BJ (cell line): Measurements from ENCODE around the gene CCDC7. TPM values are rescaled to one million over a fixed set of nuclear protein-coding genes. Genes with fewer than 3 reads are reported as not detected.

Source experiments
- CTCF ChIA-PET: fragments of 350-600 bp; formaldehyde crosslinking; extraction: SDS; loops from one replicate; lab custom pipeline; 2021; ENCODE audit warnings: antibody characterized with exemption, inconsistent platforms; lab: Yijun Ruan, JAX
- POLR2A ChIA-PET: fragments of 300-600 bp; sonication (Branson Sonifier 250); formaldehyde crosslinking; extraction: SDS; loops from one replicate; lab custom pipeline; 2021; ENCODE audit warnings: antibody characterized with exemption; lab: Charles Lee
- DNase-seq: peaks from one replicate; pipeline ENCODE4 v3.0.0-alpha.2; 2011; ENCODE audit warnings: low read depth
- H3K27me3 ChIP-seq: 2 replicates; pipeline ENCODE4 v1.6.0; 2011; ENCODE audit warnings: low read length; ENCODE audit not compliant: control insufficient read depth, insufficient read depth
- H3K36me3 ChIP-seq: 2 replicates; pipeline ENCODE4 v1.5.1; 2011; ENCODE audit warnings: low read length; ENCODE audit not compliant: control insufficient read depth, insufficient read depth
- H3K4me3 ChIP-seq: 2 replicates; pipeline ENCODE4 v1.5.1; 2011; ENCODE audit warnings: low read depth, mild to moderate bottlenecking, control low read depth, low read length
- polyA plus RNA-seq: library from polyadenylated mRNA; depleted of rRNA; stranded (reverse); fragments of >200 nt; gene quantifications from 2 replicates; pipeline ENCODE4 v1.2.3, GENCODE V29; 2011
- TF ChIP-seq, protein P1 (sequence below): IDR thresholded peaks from 2 replicates; pipeline ENCODE4 v1.5.1; 2011; ENCODE audit warnings: low read depth, mild to moderate bottlenecking, control low read depth, inconsistent platforms, low read length, moderate library complexity; ENCODE audit not compliant: insufficient read depth

Gene CCDC7
- polyA plus RNA-seq, 1 experiment = 0.52 TPM

DNA sequence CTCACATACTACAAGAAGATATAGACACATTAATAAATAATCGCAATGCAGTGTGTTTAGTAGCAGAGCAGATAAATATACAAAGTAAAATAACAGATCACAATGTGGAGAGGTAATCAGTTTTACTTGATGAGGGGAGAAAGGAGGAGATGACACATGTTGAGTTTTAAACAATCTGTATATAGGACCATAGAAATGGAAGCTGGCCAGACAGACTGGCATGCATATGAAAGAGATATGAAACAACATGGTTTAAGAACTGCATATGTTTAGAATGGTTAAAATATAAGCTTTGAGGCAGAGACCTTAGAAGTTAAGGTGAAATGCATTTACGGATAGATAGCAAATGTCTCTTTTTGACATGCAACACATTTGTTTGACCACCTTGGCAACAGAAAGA lies 19.8 kb upstream of the CCDC7 start:
- POLR2A ChIA-PET = no interaction called here
- DNase-seq = no peak
- Histone ChIP-seq H3K36me3 (no peaks in the 10 kb centered on the region), H3K4me3 (no peak overlapping the region), H3K27me3 (no peaks in the 10 kb centered on the region; the same call in 1 of the 2 replicates)
- TF ChIP-seq, protein P1, sequence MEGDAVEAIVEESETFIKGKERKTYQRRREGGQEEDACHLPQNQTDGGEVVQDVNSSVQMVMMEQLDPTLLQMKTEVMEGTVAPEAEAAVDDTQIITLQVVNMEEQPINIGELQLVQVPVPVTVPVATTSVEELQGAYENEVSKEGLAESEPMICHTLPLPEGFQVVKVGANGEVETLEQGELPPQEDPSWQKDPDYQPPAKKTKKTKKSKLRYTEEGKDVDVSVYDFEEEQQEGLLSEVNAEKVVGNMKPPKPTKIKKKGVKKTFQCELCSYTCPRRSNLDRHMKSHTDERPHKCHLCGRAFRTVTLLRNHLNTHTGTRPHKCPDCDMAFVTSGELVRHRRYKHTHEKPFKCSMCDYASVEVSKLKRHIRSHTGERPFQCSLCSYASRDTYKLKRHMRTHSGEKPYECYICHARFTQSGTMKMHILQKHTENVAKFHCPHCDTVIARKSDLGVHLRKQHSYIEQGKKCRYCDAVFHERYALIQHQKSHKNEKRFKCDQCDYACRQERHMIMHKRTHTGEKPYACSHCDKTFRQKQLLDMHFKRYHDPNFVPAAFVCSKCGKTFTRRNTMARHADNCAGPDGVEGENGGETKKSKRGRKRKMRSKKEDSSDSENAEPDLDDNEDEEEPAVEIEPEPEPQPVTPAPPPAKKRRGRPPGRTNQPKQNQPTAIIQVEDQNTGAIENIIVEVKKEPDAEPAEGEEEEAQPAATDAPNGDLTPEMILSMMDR = no peak
- CTCF ChIA-PET = no interaction called here

DNA sequence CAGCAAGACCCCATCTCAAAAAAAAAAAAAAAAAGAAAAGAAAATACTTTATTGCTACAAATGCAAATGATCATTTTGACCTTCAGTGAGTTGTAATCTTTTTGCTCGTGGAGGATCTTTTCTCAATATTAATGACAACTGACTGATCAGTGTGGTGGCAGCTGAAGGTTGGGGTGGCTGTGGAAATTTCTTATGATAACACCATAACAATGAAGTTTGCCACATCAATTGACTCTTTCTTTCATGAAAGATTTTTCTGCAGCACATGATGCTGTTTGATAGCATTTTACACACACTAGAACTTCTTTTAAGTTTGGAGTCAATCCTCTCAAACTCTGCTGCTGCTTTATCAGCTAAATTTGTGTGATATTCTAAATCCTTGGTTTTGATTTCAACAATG lies 12.4 kb upstream of the CCDC7 start:
- ChIA-PET POLR2A (no interaction called here), CTCF (no interaction called here)
- no peak overlapping the region for H3K4me3 ChIP-seq
- TF ChIP-seq, protein P1 = no peak
- no peaks in the 10 kb centered on the region for H3K36me3 ChIP-seq
- DNase-seq = no peak
- H3K27me3 ChIP-seq = peaks cover 2% of the 10 kb centered on the region

GRCh38 chr10:32436215-32436614 lies 9.7 kb upstream of the CCDC7 start:
- DNase-seq = no peak
- Histone ChIP-seq H3K36me3 (no peaks in the 10 kb centered on the region), H3K27me3 (peaks cover 4% of the 10 kb centered on the region), H3K4me3 (no peak overlapping the region)
- POLR2A ChIA-PET = no interaction called here
- CTCF ChIA-PET = no interaction called here
- TF ChIP-seq, protein P1 = no peak

- no peaks in the 10 kb centered on the region for H3K36me3 ChIP-seq
- CTCF ChIA-PET = interaction anchor here (0.6 to 1.1 kb wide), 3 partner anchors 16 to 533 kb away, joined by 3 read pairs; no protein-coding TSS in a partner anchor
- H3K4me3 ChIP-seq = no peak overlapping the region
- POLR2A ChIA-PET = no interaction called here
- peaks cover 4% of the 10 kb centered on the region for H3K27me3 ChIP-seq
- DNase-seq = no peak
- TF ChIP-seq, protein P1 = no peak
Observed at GRCh38 chr10:32437334-32437733, 8.6 kb upstream of the CCDC7 start.

DNA sequence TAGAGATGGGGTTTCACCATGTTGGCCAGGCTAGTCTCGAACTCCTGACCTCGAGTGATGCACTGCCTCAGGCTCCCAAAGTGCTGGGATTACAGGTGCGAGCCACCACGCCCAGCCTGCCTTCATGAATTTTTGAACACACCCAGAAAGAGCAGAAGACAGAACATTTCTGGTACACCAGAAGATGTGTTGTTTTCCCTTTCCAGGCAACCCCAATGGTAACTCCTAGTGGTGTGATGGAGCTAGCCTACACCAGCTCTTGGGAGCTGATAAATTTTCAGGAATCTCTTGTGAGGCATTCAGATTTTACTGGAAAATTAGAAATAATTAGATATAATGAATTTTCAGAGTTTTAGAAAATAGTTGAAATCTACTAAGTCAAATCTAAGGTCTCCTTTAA lies 904 bp upstream of the CCDC7 start:
- H3K36me3 ChIP-seq = no peaks in the 10 kb centered on the region
- ChIA-PET CTCF (interaction anchor here (1.4 kb wide), 1 partner anchor 24 kb away, joined by 4 read pairs; no protein-coding TSS in a partner anchor), POLR2A (no interaction called here)
- no peak overlapping the region for H3K4me3 ChIP-seq
- TF ChIP-seq, protein P1 = no peak
- DNase-seq = no peak
- peaks cover 1% of the 10 kb centered on the region; the same call in 1 of the 2 replicates for H3K27me3 ChIP-seq
